ENCODE measurements around the gene RABGAP1L.

RABGAP1L gene

DNA sequence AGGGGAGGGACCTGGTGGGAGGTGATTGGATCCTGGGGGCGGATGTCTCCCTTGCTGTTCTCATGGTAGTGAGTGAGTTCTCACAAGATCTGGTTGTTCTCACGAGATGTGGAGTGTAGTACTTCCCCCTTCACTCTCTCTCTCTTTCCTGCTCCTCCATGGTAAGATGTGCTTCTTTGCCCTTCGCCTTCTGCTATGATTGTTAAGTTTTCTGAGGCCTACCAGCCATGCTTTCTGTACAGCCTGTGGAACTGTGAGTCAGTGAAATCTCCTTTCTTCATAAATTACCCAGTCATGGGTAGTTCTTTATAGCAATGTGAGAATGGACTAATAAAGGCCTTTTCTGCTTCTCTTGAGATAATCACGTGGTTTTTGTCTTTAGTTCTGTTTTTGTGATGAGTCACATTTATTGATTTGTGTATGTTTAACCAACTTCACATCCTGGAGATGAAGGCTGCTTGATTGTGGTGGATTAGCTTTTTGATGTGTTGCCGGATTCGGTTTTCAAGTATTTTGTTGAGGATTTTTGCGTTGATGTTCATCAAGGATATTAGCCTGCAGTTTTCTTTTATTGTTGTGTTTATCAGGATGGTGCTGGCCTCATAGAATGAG lies 45.5 kb downstream of the RABGAP1L start:
- TF ChIP-seq CTCF (IDR thresholded peaks at IDR 0.05; ENCODE audit: control extremely low read depth, extremely low read depth, low read depth, missing control alignments): no peak
- no peak for DNase-seq (ENCODE audit: extremely low spot score)
- ChIA-PET POLR2A (no interaction called here), CTCF (interaction anchor here (0.9 to 4.2 kb wide), 4 partner anchors 10 to 26 kb away, joined by 3 to 41 read pairs (median 4); no protein-coding TSS in a partner anchor)

DNA sequence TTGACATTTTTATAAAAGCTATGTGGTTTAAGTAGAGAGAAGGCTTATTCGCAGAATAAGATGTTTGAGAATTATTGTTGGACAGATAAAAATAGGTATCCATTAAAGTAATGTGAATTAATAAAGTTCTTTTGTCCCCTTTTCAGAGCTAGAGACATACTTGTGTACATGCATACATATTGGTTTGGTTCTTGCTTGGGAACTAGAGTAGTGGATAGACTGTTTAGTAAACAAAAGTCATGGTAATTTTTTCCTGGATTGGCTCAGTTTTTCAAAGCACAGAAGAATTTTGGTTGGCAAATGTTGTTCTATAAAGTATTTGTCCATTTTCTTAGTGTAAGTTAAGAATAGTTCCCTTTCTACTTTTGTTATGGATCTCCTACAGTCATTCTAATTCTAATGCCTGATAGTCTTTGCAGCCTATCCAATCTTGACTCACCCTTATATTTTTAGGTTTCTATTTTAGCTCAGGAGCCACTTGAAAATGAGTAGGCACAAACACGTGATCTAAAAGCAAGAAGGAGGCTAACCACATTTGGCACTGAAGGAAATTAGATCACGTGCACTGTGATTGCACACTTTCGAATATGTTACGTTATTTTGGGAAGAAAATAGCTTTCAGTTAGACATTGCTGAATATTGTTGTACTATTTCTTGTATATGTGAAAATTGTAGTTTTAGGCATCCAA lies 47.0 kb downstream of the RABGAP1L start:
- no peak for DNase-seq (ENCODE audit: extremely low spot score)
- CTCF ChIA-PET: interaction anchor here (0.9 to 4.2 kb wide), 7 partner anchors 13 to 56 kb away, joined by 3 to 41 read pairs (median 3); no protein-coding TSS in a partner anchor
- TF ChIP-seq CTCF (IDR thresholded peaks at IDR 0.05; ENCODE audit: control extremely low read depth, extremely low read depth, low read depth, missing control alignments): no peak
- POLR2A ChIA-PET: interaction anchor here (0.6 kb wide), 1 partner anchor 14 kb away, joined by 3 read pairs; no protein-coding TSS in a partner anchor

DNA sequence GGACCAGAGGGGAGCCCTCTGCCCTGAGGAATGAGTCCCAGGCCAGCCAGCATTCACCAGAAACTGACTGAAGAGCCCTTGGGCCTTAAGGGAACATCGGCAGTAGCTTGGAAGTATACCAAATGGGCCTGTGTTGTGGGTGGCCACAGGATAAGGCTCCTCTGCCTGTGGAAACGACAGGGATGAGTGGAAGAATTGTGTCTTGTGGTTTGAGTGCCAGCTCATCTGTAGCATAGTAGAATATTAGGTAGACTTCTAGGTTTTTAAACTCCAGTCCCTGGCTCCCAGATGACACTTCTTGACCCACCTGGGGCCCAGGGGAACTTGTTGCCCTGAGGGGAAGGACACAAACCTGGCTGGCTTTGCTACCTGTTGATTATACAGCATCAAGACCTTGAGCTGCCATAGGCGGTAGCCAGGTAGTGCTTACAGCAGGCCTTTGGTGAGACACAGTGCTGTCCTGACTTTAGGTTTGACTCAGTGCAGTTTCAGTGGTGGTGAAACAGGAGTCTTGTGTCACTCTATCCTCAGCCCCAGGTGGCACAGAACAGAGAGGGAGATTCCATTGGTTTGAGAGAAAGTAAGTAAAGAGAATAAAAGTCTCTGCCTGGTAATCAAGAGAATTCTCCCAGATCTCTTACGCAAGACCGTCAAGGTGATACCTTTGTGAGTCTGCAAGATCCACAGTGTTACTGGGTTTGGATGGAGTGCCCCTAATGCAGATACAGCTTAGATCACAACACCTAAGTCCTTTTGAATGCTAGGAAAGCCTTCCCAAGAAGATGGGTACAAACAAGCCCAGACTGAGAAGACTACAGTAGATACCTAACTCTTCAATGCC lies 50.2 kb downstream of the RABGAP1L start:
- CTCF ChIA-PET: interaction anchor here (0.9 to 2.6 kb wide), 4 partner anchors 9 to 275 kb away, joined by 3 to 10 read pairs (median 6); no protein-coding TSS in a partner anchor
- DNase-seq (ENCODE audit: extremely low spot score): no peak
- TF ChIP-seq CTCF (IDR thresholded peaks at IDR 0.05; ENCODE audit: control extremely low read depth, extremely low read depth, low read depth, missing control alignments): no peak
- POLR2A ChIA-PET: interaction anchor here (0.6 kb wide), 1 partner anchor 43 kb away, joined by 3 read pairs; no protein-coding TSS in a partner anchor

DNA sequence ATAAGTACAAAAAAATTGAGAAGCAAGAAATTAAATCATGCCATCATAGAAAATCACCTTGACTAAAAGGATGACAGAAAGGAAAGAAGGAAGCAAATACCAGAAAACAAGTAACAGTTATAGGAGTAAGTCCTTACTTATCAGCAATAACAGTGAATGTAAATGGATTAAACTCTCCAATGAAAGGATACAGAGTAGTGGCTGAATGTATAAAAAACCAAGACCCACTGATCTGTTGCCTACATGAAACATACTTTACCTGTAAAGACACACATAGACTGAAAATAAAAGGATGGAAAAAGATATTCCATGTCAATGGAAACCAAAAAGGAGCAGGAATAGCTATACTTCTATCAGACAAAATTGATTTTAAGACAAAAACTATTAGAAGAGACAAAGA lies 52.2 kb downstream of the RABGAP1L start:
- ChIA-PET POLR2A (interaction anchor here (0.5 kb wide), 1 partner anchor 347 kb away, joined by 4 read pairs; no protein-coding TSS in a partner anchor), CTCF (interaction anchor here (1.5 to 2.6 kb wide), 2 partner anchors 10 to 42 kb away, joined by 3 to 9 read pairs; no protein-coding TSS in a partner anchor)
- DNase-seq (ENCODE audit: extremely low spot score): no peak
- TF ChIP-seq CTCF (IDR thresholded peaks at IDR 0.05; ENCODE audit: control extremely low read depth, extremely low read depth, low read depth, missing control alignments): no peak

- POLR2A ChIA-PET: no interaction called here
- no peak for DNase-seq (ENCODE audit: extremely low spot score)
- no peak for TF ChIP-seq CTCF (IDR thresholded peaks at IDR 0.05; ENCODE audit: control extremely low read depth, extremely low read depth, low read depth, missing control alignments)
- CTCF ChIA-PET: no interaction called here
These were observed 56.4 kb downstream of the RABGAP1L start for GRCh38 chr1:174215766-174216165.

- ChIA-PET POLR2A (interaction anchor here (0.5 kb wide), 1 partner anchor 9 kb away, joined by 6 read pairs; no protein-coding TSS in a partner anchor), CTCF (interaction anchor here (0.9 to 5.1 kb wide), 28 partner anchors 8 to 968 kb away, joined by 3 to 41 read pairs (median 4); partner anchors contain the start of genes CACYBP and RABGAP1L)
- TF ChIP-seq CTCF (IDR thresholded peaks at IDR 0.05; ENCODE audit: control extremely low read depth, extremely low read depth, low read depth, missing control alignments): no peak
- DNase-seq (ENCODE audit: extremely low spot score): no peak
These were observed 57.9 kb downstream of the RABGAP1L start for GRCh38 chr1:174217248-174217647.
